WTC11 (cell line): ENCODE data around the gene MAPKAPK5. TPM values are rescaled to one million over a fixed set of nuclear protein-coding genes. Genes with fewer than 3 reads are reported as not detected.

Experiments
- ATAC-seq: fragments of 200-7000 bp; cut with Tn5 transposase; 2 replicates; pipeline ENCODE4 v1.10.0; 2021; ENCODE audit warnings: mild to moderate bottlenecking, moderate library complexity
- CTCF ChIA-PET: fragments of 300-600 bp; sonication (Branson Sonifier 250); formaldehyde crosslinking; loops from one replicate; lab custom pipeline; 2021; ENCODE audit warnings: antibody characterized with exemption; lab: Charles Lee
- POLR2A ChIA-PET: fragments of 350-600 bp; sonication (Branson Sonifier 250); formaldehyde crosslinking; loops from one replicate; lab custom pipeline; 2021; ENCODE audit warnings: antibody characterized with exemption; lab: Charles Lee
- DNase-seq: peaks from one replicate; pipeline ENCODE4 v3.0.0; 2021; ENCODE audit warnings: low spot score
- H3K27ac Mint-ChIP-seq: 2 replicates; pipeline ENCODE4 v1.8.0; 2021; ENCODE audit warnings: mixed read lengths
- H3K27me3 Mint-ChIP-seq: 2 replicates; pipeline ENCODE4 v1.8.0; 2021; ENCODE audit warnings: low read depth, mild to moderate bottlenecking, moderate library complexity, mixed read lengths
- H3K36me3 Mint-ChIP-seq: 2 replicates; pipeline ENCODE4 v1.8.0; 2021; ENCODE audit warnings: mixed read lengths
- H3K4me1 Mint-ChIP-seq: 2 replicates; pipeline ENCODE4 v1.8.0; 2022; ENCODE audit warnings: mixed read lengths
- H3K4me3 Mint-ChIP-seq: 2 replicates; pipeline ENCODE4 v1.8.0; 2021; ENCODE audit warnings: mild to moderate bottlenecking, moderate library complexity, mixed read lengths
- H3K9me3 Mint-ChIP-seq: 2 replicates; pipeline ENCODE4 v1.8.0; 2021; ENCODE audit warnings: mixed read lengths
- ATF1 ChIP-seq: sonication (generic); formaldehyde crosslinking; IDR thresholded peaks from 2 replicates; pipeline ENCODE4 v1.8.1; 2023; ENCODE audit warnings: mild to moderate bottlenecking, moderate library complexity, missing genetic modification reagents
- E2F5 ChIP-seq: sonication (generic); formaldehyde crosslinking; IDR thresholded peaks from 2 replicates; pipeline ENCODE4 v1.8.1; 2022; ENCODE audit warnings: mild to moderate bottlenecking, moderate library complexity, missing genetic modification reagents
- NFE2L1 ChIP-seq: sonication (generic); formaldehyde crosslinking; IDR thresholded peaks from 2 replicates; pipeline ENCODE4 v1.8.1; 2023; ENCODE audit warnings: missing genetic modification reagents
- RELA ChIP-seq: sonication (generic); formaldehyde crosslinking; IDR thresholded peaks from 2 replicates; pipeline ENCODE4 v1.8.1; 2022; ENCODE audit warnings: missing genetic modification reagents, mild to moderate bottlenecking, borderline replicate concordance
- RORB ChIP-seq: fragments of 250-450 bp; sonication (Bioruptor Pico); IDR thresholded peaks from 2 replicates; pipeline ENCODE4 v1.9.0; 2021; ENCODE audit warnings: mild to moderate bottlenecking
- TEAD1 ChIP-seq: sonication (generic); formaldehyde crosslinking; IDR thresholded peaks from 2 replicates; pipeline ENCODE4 v1.8.0; 2022; ENCODE audit warnings: mild to moderate bottlenecking, missing genetic modification reagents
- ZBTB21 ChIP-seq: sonication (generic); formaldehyde crosslinking; IDR thresholded peaks from 2 replicates; pipeline ENCODE4 v1.8.1; 2023; ENCODE audit warnings: mild to moderate bottlenecking, missing genetic modification reagents, borderline replicate concordance
- ZNF532 ChIP-seq: fragments of 250-450 bp; sonication (Bioruptor Pico); IDR thresholded peaks from 2 replicates; pipeline ENCODE4 v1.9.0; 2021; ENCODE audit warnings: mild to moderate bottlenecking, borderline replicate concordance
- ZNF671 ChIP-seq: fragments of 250-450 bp; sonication (Bioruptor Pico); IDR thresholded peaks from 2 replicates; pipeline ENCODE4 v1.8.0; 2021; ENCODE audit warnings: mild to moderate bottlenecking
- total RNA-seq: library from RNA; stranded (reverse); gene quantifications from 3 replicates; pipeline ENCODE4 v1.2.3, GENCODE V29; 2021
- TF ChIP-seq, protein P1 (sequence below): sonication (generic); formaldehyde crosslinking; IDR thresholded peaks from 2 replicates; pipeline ENCODE4 v1.8.1; 2022; ENCODE audit warnings: mild to moderate bottlenecking, missing genetic modification reagents, moderate library complexity, borderline replicate concordance
- TF ChIP-seq, protein P2 (sequence below): sonication (generic); formaldehyde crosslinking; IDR thresholded peaks from 2 replicates; pipeline ENCODE4 v1.8.1; 2022; ENCODE audit warnings: low read depth, mild to moderate bottlenecking, moderate library complexity, missing genetic modification reagents, borderline replicate concordance
- TF ChIP-seq, protein P3 (sequence below): sonication (generic); formaldehyde crosslinking; IDR thresholded peaks from 2 replicates; pipeline ENCODE4 v1.8.0; 2022; ENCODE audit warnings: mild to moderate bottlenecking, missing genetic modification reagents
- TF ChIP-seq, protein P4 (sequence below): fragments of 250-450 bp; sonication (Bioruptor Pico); IDR thresholded peaks from 2 replicates; pipeline ENCODE4 v1.9.0; 2021; ENCODE audit warnings: mild to moderate bottlenecking
- TF ChIP-seq, protein P5 (sequence below): sonication (generic); formaldehyde crosslinking; IDR thresholded peaks from 2 replicates; pipeline ENCODE4 v1.8.1; 2023; ENCODE audit warnings: mild to moderate bottlenecking, missing genetic modification reagents, borderline replicate concordance

The MAPKAPK5 gene
- total RNA-seq, 1 experiment from 2014 or later: 81.8 TPM

- TF ChIP-seq, protein P1, sequence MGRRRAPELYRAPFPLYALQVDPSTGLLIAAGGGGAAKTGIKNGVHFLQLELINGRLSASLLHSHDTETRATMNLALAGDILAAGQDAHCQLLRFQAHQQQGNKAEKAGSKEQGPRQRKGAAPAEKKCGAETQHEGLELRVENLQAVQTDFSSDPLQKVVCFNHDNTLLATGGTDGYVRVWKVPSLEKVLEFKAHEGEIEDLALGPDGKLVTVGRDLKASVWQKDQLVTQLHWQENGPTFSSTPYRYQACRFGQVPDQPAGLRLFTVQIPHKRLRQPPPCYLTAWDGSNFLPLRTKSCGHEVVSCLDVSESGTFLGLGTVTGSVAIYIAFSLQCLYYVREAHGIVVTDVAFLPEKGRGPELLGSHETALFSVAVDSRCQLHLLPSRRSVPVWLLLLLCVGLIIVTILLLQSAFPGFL (CRISPR knock-in tag): no peak
- no peak for TF ChIP-seq TEAD1 (CRISPR knock-in tag)
Observed at GRCh38 chr12:111840807-111841206, 1.2 kb upstream of the MAPKAPK5 start (continued).

DNA sequence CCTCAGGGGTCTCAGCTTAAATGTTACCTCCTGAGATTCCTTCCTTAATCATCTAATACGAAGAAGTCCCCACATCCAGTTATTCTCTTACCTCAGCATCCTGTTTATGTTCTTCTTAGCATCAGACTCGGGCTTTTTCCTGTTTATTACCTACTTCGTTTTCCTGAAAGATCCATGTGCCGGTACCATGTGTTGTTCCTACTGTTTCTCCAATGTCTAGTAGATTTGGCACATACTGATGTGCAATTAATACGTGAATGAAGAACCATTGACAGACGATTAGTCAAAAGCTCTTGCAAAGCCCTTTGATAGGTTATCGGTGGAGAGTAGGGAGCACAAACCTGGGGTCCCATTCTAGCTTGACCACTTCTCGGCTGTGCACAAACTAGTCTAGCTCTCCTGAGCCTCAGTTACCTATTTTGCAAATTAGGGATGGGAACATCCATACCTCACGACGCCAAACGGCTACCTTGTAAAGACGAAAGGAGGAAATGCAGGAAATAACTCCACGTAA lies 735 bp upstream of the MAPKAPK5 start:
- Mint-ChIP-seq H3K4me3 (peak overlapping the region; percentile 97), H3K9me3 (peaks cover 3% of the 10 kb centered on the region; the same call in 1 of the 2 replicates), H3K27me3 (no peaks in the 10 kb centered on the region), H3K36me3 (peaks cover 29% of the 10 kb centered on the region), H3K4me1 (peaks cover 21% of the 10 kb centered on the region), H3K27ac (peak overlapping the region; percentile 98)
- ATAC-seq (no peak), DNase-seq (no peak)
- ChIA-PET CTCF (interaction anchor here (0.5 to 1.5 kb wide), 4 partner anchors 28 to 389 kb away, joined by 3 to 6 read pairs (median 4); partner anchors contain the start of genes ERP29 and TMEM116), POLR2A (no interaction called here)
- TF ChIP-seq, protein P2, sequence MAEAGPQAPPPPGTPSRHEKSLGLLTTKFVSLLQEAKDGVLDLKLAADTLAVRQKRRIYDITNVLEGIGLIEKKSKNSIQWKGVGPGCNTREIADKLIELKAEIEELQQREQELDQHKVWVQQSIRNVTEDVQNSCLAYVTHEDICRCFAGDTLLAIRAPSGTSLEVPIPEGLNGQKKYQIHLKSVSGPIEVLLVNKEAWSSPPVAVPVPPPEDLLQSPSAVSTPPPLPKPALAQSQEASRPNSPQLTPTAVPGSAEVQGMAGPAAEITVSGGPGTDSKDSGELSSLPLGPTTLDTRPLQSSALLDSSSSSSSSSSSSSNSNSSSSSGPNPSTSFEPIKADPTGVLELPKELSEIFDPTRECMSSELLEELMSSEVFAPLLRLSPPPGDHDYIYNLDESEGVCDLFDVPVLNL (CRISPR knock-in tag): no peak
- no peak for TF ChIP-seq RELA
- TF ChIP-seq, protein P3, sequence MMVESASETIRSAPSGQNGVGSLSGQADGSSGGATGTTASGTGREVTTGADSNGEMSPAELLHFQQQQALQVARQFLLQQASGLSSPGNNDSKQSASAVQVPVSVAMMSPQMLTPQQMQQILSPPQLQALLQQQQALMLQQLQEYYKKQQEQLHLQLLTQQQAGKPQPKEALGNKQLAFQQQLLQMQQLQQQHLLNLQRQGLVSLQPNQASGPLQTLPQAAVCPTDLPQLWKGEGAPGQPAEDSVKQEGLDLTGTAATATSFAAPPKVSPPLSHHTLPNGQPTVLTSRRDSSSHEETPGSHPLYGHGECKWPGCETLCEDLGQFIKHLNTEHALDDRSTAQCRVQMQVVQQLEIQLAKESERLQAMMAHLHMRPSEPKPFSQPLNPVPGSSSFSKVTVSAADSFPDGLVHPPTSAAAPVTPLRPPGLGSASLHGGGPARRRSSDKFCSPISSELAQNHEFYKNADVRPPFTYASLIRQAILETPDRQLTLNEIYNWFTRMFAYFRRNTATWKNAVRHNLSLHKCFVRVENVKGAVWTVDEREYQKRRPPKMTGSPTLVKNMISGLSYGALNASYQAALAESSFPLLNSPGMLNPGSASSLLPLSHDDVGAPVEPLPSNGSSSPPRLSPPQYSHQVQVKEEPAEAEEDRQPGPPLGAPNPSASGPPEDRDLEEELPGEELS (CRISPR knock-in tag): no peak
- TF ChIP-seq ZBTB21: no peak
- no peak for TF ChIP-seq RORB (CRISPR knock-in tag)
- no peak for TF ChIP-seq E2F5 (CRISPR knock-in tag)
- TF ChIP-seq, protein P4, sequence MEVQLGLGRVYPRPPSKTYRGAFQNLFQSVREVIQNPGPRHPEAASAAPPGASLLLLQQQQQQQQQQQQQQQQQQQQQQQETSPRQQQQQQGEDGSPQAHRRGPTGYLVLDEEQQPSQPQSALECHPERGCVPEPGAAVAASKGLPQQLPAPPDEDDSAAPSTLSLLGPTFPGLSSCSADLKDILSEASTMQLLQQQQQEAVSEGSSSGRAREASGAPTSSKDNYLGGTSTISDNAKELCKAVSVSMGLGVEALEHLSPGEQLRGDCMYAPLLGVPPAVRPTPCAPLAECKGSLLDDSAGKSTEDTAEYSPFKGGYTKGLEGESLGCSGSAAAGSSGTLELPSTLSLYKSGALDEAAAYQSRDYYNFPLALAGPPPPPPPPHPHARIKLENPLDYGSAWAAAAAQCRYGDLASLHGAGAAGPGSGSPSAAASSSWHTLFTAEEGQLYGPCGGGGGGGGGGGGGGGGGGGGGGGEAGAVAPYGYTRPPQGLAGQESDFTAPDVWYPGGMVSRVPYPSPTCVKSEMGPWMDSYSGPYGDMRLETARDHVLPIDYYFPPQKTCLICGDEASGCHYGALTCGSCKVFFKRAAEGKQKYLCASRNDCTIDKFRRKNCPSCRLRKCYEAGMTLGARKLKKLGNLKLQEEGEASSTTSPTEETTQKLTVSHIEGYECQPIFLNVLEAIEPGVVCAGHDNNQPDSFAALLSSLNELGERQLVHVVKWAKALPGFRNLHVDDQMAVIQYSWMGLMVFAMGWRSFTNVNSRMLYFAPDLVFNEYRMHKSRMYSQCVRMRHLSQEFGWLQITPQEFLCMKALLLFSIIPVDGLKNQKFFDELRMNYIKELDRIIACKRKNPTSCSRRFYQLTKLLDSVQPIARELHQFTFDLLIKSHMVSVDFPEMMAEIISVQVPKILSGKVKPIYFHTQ (CRISPR knock-in tag): no peak
- TF ChIP-seq, protein P5, sequence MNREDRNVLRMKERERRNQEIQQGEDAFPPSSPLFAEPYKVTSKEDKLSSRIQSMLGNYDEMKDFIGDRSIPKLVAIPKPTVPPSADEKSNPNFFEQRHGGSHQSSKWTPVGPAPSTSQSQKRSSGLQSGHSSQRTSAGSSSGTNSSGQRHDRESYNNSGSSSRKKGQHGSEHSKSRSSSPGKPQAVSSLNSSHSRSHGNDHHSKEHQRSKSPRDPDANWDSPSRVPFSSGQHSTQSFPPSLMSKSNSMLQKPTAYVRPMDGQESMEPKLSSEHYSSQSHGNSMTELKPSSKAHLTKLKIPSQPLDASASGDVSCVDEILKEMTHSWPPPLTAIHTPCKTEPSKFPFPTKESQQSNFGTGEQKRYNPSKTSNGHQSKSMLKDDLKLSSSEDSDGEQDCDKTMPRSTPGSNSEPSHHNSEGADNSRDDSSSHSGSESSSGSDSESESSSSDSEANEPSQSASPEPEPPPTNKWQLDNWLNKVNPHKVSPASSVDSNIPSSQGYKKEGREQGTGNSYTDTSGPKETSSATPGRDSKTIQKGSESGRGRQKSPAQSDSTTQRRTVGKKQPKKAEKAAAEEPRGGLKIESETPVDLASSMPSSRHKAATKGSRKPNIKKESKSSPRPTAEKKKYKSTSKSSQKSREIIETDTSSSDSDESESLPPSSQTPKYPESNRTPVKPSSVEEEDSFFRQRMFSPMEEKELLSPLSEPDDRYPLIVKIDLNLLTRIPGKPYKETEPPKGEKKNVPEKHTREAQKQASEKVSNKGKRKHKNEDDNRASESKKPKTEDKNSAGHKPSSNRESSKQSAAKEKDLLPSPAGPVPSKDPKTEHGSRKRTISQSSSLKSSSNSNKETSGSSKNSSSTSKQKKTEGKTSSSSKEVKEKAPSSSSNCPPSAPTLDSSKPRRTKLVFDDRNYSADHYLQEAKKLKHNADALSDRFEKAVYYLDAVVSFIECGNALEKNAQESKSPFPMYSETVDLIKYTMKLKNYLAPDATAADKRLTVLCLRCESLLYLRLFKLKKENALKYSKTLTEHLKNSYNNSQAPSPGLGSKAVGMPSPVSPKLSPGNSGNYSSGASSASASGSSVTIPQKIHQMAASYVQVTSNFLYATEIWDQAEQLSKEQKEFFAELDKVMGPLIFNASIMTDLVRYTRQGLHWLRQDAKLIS (CRISPR knock-in tag): no peak
- no peak for TF ChIP-seq ATF1 (CRISPR knock-in tag)
- TF ChIP-seq NFE2L1 (CRISPR knock-in tag): no peak
- no peak for TF ChIP-seq ZNF532 (CRISPR knock-in tag)
- no peak for TF ChIP-seq ZNF671 (CRISPR knock-in tag)
